AG20443 (cell line): ENCODE measurements around the gene SRD5A3.

Experiments used
- DNase-seq: peaks from one replicate; pipeline ENCODE4 v3.0.0; 2012; ENCODE audit warnings: low spot score, mixed read lengths

SRD5A3 gene

DNA sequence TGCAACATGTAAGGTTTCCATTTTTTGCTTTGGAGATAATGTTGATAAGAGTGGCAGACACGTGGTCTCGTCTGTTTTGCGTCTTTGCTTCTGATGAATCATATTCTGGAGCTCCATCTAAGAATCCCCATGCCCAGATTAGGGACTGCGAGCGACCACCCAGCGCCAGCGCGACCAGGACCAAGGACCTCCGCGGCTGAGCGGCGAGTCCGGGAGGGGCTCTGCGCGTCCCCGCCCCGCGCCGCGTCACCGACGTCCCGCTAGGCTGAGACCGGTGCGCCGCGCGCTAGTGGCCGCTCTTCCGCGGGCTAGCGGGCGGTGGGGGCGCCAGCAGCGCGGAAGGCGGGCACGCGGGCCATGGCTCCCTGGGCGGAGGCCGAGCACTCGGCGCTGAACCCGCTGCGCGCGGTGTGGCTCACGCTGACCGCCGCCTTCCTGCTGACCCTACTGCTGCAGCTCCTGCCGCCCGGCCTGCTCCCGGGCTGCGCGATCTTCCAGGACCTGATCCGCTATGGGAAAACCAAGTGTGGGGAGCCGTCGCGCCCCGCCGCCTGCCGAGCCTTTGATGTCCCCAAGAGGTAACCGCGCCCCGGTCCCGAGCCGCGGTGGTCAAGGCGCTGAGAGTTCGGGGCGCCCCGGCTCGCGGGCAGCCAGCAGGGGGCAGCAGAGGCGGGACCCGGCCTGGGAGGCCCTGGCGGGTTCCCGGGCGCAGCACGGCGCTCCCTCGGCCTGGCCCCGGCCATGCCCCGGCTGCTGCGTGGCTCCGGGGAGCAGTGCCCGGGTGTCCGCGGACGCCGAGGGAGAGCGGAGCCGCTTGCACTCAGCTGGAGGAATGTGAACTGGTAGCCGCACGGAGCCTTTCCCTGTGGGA, at the start of gene SRD5A3:
Gene SRD5A3 (plus strand): TSS at position 263 of the 871 bp plus-strand sequence. CDS start 95 bp downstream, at position 358.
- peak; percentile 96 for DNase-seq

- DNase-seq: no peak
Measured at GRCh38 chr4:55297346-55297745, 48.7 kb upstream of the SRD5A3 start.

DNA sequence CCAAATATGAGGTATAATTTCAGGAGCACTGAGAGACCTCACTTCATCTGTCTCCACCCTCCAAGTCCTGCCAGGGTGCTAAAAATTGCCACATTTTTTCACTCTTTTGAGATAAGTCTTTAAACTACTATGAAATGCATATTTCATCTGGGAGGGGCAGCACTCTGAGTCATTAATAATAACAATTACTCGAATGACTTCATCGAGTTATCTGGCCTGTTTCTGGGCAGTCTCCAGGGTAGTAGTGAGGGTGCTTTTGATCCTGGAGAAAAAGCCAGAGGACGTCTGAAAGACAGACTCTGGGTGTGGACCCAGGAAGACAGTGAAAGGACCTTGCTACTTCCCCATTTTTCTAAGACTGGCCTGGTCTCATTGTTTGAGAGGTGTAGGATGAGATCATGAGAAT, 42.3 kb upstream of the SRD5A3 start:
- DNase-seq: peak; percentile 67

DNA sequence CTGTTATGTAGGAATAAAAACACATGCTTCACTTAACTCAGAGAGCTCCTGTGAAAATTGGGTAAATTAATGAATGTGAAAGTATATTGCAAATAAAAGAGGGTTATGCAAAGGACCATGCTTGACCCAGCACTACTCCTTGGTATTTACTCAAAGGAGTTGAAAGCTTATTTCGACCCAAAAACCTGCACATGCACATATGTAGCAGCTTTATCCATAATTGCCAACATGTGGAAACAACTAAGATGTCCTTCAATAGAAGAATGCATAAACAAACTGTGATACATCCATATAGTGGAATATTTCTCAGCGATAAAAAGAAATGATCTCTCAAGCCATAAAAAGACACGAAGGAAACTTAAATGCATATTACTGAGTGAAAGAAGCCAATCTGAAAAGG, 41.7 kb upstream of the SRD5A3 start:
- DNase-seq: no peak

DNA sequence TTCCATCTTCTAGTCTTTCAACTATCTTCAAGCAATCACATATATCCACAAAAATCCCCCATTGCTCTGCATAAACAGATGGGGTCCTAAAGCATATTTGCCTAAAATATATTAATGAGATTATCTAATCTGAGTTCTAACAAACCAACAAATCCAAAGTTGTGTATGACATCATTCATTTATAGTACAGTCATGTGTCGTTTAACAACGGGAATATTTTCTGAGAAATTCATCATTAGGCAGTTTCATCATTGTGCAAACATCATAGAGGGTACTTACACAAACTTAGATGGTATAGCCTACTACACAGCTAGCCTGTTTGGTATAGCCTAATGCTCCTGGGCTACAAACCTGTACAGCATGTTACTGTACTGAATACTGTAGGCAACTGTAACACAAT, 38.0 kb upstream of the SRD5A3 start:
- DNase-seq: no peak

DNA sequence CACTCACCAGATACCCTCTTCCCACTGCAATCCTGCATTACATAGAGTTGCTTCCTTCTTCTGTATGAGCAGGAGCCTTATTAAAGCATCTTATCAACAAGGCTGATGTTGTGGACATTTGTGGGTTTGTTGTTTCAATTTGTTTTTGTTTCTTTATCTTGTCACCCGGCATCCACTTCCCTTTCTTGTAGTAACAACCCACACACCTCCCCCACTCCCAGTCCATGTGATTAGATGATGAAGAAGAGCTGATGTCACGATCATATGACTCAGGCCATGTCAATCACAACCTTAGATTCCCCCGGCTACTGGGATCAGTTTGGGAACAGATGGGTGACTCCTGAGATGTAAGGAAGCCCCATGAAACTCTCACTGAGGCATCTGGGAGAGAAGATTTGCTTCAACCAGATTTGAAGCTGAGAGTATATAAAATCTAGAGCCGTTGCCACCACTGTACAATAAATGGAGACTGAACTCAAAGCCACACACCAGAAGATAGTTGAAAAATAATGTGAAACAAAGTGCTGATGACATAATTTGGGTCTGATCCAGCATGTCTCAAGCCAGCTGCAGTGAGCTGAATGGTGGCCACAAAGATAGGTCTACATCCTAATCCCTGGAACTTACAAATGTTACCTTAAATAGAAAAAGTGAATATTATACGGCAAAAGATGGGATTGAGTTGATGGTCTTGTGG, 34.1 kb upstream of the SRD5A3 start:
- no peak for DNase-seq

- peak; percentile 54 for DNase-seq
Measured at GRCh38 chr4:55312489-55313101, 33.4 kb upstream of the SRD5A3 start.

DNA sequence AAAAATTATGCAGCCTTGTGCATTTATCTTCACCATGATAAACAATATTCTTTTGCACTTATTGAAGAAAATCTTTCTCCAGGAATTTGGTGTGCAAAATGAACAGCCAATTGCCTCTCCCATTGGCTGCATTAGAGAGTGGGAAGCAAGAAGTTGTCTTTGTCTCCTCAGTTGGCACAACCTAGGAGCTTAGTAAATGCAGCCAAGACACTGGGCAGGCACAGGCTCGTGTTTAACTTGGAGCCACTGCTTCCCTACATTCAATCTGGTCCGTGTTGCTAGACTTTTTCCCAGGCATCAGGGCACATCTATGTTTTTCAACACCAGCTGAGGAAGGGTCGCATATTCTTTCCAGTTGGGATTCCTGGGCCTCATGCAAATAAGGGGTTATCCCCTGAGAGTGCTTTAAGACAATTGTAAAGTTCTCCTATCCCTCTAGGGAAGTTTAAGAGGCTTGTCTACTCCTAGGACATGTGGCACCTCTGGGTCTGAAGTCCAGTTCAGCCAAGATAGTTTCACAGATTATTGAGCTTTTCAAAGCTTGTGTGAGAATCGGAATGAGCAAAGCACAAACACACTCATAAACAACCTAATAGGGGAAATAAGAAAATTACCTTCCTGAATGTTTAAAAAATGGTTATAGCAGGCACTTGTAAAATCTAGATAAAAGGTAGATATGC, 31.8 kb upstream of the SRD5A3 start:
- DNase-seq: no peak

- peak; percentile 23 for DNase-seq
Measured at GRCh38 chr4:55318175-55319129, 27.6 kb upstream of the SRD5A3 start.

GRCh38 chr4:55321707-55322264, 24.3 kb upstream of the SRD5A3 start:
- DNase-seq: peak; percentile 56

DNA sequence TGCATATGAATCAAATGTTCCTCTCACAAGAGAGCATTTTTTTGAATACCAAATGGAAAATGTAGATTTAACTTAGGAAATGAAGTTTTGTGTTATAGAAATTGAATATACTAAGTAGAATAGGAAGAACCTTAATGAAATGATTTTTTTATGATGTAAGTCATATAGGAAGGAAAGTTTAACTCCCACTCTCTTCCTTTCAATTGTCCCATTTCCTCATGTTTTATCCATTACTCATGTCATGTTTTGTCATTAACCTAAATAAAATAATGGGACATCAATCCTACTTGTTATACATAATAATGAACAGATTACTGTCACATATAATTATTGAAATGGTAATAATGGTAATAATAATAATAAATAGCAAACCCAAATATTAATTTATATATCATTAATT, 22.7 kb upstream of the SRD5A3 start:
- DNase-seq: no peak

DNA sequence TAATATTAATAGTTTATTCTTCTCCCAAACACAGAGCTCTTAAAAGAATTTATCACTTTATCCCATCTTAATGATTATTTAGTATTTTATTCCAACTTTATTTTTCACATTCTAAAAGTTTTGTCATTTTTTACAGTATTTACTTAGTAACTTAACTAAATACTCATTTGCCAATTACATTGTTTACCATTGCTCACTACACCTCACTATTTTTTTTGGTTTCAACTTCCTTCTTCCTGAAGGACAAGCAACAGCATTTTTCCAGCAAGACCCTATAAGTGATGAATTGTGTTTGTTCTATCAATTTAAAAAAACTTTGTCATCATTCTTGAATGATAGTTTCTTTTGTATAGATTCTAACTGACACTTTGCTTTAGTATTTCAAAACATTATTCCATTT, 19.4 kb upstream of the SRD5A3 start:
- DNase-seq: no peak

- no peak for DNase-seq
Measured at GRCh38 chr4:55329012-55329411, 17.0 kb upstream of the SRD5A3 start.

DNA sequence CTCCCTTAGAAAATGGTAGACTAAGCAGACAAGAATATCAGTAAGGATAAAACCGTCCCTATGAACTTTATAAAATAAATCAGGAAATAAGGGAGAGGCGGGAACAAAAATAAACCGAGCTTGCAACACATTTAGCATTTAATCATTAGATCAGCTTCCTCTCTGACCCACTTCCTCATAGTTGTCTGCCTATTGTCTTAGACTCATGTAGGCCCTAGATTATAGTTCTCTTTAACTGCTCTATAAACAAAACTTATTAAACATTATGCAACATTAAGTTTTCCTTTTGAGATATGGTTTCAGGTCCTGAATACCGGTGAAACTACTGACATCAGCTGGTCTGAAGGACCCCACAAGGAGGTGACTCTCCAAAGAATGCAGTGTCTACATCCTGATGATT, 15.8 kb upstream of the SRD5A3 start:
- no peak for DNase-seq

- DNase-seq: no peak
Measured at GRCh38 chr4:55336138-55337034, 9.7 kb upstream of the SRD5A3 start.

DNA sequence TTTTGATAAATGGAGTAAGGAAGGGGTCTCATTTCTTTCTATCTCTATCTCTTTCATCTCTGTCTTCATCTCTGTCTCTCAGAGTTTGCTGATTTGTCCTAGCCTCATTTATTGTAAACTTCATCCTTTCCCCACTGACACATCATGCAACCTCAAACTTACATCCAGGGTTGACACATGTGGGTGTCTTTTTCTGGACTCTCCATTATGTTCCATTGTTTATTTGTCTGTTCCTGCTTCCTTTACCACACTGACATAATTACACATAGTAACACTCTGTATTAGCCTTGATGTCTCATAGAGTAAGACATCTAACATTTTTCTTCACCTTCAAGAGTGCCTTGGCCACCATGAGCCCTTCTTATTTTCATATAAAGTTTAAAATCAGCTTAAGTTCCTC, 8.1 kb upstream of the SRD5A3 start:
- no peak for DNase-seq

DNA sequence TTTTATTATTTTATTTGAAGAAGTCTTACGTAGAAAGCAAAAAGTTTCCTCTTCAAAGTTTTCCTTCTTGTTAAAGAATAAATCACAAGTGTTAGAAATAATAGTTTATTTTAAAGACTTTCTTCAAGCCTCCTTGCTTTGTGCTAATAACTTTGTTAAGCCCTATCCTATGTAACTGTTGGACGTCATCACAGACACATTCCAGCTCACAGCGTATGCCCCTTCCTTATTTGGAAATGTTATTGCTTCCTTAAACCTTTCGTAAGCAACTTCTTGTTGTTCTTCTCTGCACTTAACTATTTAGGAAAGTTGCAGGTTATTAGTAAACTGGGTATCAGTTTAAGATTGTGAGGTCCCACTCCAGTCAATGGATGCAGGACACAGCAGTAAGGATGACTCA, 7.6 kb upstream of the SRD5A3 start:
- DNase-seq: no peak

GRCh38 chr4:55340266-55340665, 5.8 kb upstream of the SRD5A3 start:
- no peak for DNase-seq

DNA sequence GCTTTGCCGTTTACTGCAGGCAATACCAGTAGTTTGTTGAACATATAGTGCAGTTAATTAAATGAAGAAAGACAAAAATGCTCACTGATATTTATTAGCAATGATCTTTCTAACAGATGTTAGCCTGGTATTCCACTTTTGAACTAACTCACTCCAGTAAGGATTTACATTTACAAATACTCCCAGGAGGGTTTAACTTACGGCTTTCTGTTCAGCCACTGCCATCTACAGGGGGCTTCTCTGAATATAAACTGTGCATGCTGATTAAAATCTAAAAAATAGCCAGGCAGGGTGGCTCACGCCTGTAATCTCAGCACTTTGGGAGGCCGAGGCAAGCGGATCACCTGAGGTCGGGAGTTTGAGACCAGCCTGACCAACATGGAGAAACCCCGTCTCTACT, 2.2 kb upstream of the SRD5A3 start:
- no peak for DNase-seq

DNA sequence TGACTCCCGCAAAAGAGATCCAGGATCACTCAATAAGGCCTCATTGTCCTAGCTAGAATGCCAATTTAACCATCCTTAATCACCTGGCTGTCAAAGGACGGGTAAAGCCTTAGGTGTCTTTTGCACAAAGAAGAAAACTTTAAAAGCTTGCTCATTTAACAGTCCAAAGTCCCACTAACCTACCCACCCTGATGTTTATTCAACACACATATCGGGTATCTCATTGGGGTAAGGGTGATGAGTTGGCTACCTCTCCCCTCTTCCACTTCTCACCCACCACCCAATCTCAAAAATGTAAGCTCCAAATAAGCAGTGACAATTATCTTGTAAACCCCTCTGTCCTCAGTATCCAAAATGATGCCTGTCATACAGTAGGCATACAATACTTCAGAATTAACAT, 988 bp upstream of the SRD5A3 start:
- no peak for DNase-seq
